SH-SY5Y (cell line): Measurements from ENCODE around the gene ISY1.

ENCODE experiments used
- GATA2 ChIP-seq: IDR thresholded peaks from 2 replicates; pipeline ENCODE4 v1.6.1; 2011; ENCODE audit warnings: mild to moderate bottlenecking, low read depth, low read length
- GATA3 ChIP-seq: IDR thresholded peaks from 2 replicates; pipeline ENCODE4 v1.6.1; 2011; ENCODE audit warnings: low read depth, mild to moderate bottlenecking, low read length, moderate library complexity

GRCh38 chr3:129104498-129105079 is 56.3 kb downstream of the ISY1 start:
- TF ChIP-seq GATA2 (no peak), GATA3 (no peak)
